SK-N-SH treated with all-trans-retinoic acid at 6 μM for 48 hours (cell line): ENCODE data around the gene SLC34A1.

Experiments used
- ARNTL ChIP-seq: fragments of 450-650 bp; formaldehyde crosslinking; IDR thresholded peaks from 2 replicates; pipeline ENCODE4 v1.5.0; 2020; ENCODE audit warnings: low read depth, mild to moderate bottlenecking, moderate library complexity, borderline replicate concordance
- CREB5 ChIP-seq: fragments of 250-450 bp; sonication (Bioruptor Pico); IDR thresholded peaks from 2 replicates; pipeline ENCODE4 v1.5.1; 2020; ENCODE audit warnings: low read depth, mild to moderate bottlenecking, moderate library complexity
- GLIS3 ChIP-seq: fragments of 250-450 bp; sonication (Bioruptor Pico); IDR thresholded peaks from 2 replicates; pipeline ENCODE4 v1.5.0; 2020; ENCODE audit warnings: mild to moderate bottlenecking, moderate library complexity
- PPARA ChIP-seq: fragments of 250-450 bp; sonication (Bioruptor Pico); IDR thresholded peaks from 2 replicates; pipeline ENCODE4 v1.5.0; 2020; ENCODE audit warnings: mild to moderate bottlenecking, borderline replicate concordance
- RARB ChIP-seq: fragments of 250-450 bp; sonication (Bioruptor Pico); IDR thresholded peaks from 2 replicates; pipeline ENCODE4 v1.8.0; 2021; ENCODE audit warnings: mild to moderate bottlenecking, moderate library complexity
- SNAI2 ChIP-seq: fragments of 250-450 bp; sonication (Bioruptor Pico); IDR thresholded peaks from 2 replicates; pipeline ENCODE4 v1.5.0; 2020; ENCODE audit warnings: mild to moderate bottlenecking, moderate library complexity
- TCF4 ChIP-seq: fragments of 250-450 bp; sonication (Bioruptor Pico); IDR thresholded peaks from 2 replicates; pipeline ENCODE4 v1.8.0; 2021; ENCODE audit warnings: mild to moderate bottlenecking, moderate library complexity, borderline replicate concordance
- ZC3H10 ChIP-seq: fragments of 250-450 bp; sonication (Bioruptor Pico); IDR thresholded peaks from 2 replicates; pipeline ENCODE4 v1.5.1; 2021; ENCODE audit warnings: mild to moderate bottlenecking, moderate library complexity
- ZFP30 ChIP-seq: fragments of 450-650 bp; formaldehyde crosslinking; IDR thresholded peaks from 2 replicates; pipeline ENCODE4 v1.5.0; 2022; ENCODE audit warnings: mild to moderate bottlenecking, moderate library complexity
- ZNF565 ChIP-seq: fragments of 450-650 bp; formaldehyde crosslinking; conservative IDR thresholded peaks from 2 replicates; pipeline ENCODE4 v1.5.0; 2020; ENCODE audit warnings: low read depth, mild to moderate bottlenecking, moderate library complexity
- ZNF70 ChIP-seq: fragments of 450-650 bp; formaldehyde crosslinking; IDR thresholded peaks from 2 replicates; pipeline ENCODE4 v1.5.0; 2020; ENCODE audit warnings: mild to moderate bottlenecking, moderate library complexity
- TF ChIP-seq, protein P1 (sequence below): fragments of 250-450 bp; sonication (Bioruptor Pico); IDR thresholded peaks from 2 replicates; pipeline ENCODE4 v1.8.0; 2021; ENCODE audit warnings: low read depth, mild to moderate bottlenecking, moderate library complexity, borderline replicate concordance
- TF ChIP-seq, protein P2 (sequence below): fragments of 250-450 bp; sonication (Bioruptor Pico); IDR thresholded peaks from 2 replicates; pipeline ENCODE4 v1.8.0; 2020; ENCODE audit warnings: mild to moderate bottlenecking, moderate library complexity, borderline replicate concordance

DNA sequence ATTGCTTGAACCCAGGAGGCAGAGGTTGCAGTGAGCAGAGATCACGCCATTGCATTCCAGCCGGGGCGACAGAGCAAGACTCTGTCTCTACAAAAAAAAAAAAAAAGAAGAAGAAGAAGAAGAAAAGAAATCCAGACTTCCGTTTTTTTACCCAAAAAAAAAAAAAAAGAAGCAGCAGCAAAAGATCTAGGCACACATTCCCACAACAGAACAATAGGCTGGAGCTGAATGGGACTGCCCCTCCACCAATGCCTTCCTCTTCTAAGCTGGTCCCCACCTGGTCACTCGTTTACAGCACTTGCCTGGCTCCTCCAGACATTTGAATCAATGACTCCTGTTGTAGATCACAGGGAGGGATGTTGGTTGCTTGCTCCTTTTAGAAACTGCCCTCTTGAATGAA, 31.1 kb upstream of the SLC34A1 start:
- no peak for TF ChIP-seq ZC3H10 (CRISPR knock-in tag)
- no peak for TF ChIP-seq TCF4 (CRISPR knock-in tag)
- TF ChIP-seq PPARA: no peak
- no peak for TF ChIP-seq ZNF70 (CRISPR knock-in tag)
- no peak for TF ChIP-seq SNAI2 (CRISPR knock-in tag)
- no peak for TF ChIP-seq ZFP30
- TF ChIP-seq, protein P1, sequence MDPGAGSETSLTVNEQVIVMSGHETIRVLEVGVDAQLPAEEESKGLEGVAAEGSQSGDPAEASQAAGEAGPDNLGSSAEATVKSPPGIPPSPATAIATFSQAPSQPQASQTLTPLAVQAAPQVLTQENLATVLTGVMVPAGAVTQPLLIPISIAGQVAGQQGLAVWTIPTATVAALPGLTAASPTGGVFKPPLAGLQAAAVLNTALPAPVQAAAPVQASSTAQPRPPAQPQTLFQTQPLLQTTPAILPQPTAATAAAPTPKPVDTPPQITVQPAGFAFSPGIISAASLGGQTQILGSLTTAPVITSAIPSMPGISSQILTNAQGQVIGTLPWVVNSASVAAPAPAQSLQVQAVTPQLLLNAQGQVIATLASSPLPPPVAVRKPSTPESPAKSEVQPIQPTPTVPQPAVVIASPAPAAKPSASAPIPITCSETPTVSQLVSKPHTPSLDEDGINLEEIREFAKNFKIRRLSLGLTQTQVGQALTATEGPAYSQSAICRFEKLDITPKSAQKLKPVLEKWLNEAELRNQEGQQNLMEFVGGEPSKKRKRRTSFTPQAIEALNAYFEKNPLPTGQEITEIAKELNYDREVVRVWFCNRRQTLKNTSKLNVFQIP (CRISPR knock-in tag): no peak
- no peak for TF ChIP-seq RARB (CRISPR knock-in tag)
- TF ChIP-seq GLIS3 (CRISPR knock-in tag): no peak
- no peak for TF ChIP-seq ARNTL
- TF ChIP-seq CREB5: no peak
- TF ChIP-seq, protein P2, sequence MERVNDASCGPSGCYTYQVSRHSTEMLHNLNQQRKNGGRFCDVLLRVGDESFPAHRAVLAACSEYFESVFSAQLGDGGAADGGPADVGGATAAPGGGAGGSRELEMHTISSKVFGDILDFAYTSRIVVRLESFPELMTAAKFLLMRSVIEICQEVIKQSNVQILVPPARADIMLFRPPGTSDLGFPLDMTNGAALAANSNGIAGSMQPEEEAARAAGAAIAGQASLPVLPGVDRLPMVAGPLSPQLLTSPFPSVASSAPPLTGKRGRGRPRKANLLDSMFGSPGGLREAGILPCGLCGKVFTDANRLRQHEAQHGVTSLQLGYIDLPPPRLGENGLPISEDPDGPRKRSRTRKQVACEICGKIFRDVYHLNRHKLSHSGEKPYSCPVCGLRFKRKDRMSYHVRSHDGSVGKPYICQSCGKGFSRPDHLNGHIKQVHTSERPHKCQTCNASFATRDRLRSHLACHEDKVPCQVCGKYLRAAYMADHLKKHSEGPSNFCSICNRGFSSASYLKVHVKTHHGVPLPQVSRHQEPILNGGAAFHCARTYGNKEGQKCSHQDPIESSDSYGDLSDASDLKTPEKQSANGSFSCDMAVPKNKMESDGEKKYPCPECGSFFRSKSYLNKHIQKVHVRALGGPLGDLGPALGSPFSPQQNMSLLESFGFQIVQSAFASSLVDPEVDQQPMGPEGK (CRISPR knock-in tag): no peak
- TF ChIP-seq ZNF565: no peak
